ENCODE measurements around the gene CCDC33. TPM values are rescaled to one million over a fixed set of nuclear protein-coding genes. Genes with fewer than 3 reads are reported as not detected.

The CCDC33 gene
- polyA plus RNA-seq, 1 of the 3 experiments (the other 2 are of a cell fraction), result 4.0 TPM

GRCh38 chr15:74316141-74316540, 80.0 kb downstream of the CCDC33 start (continued):
- TF ChIP-seq REST (IDR thresholded peaks at IDR 0.05; ENCODE audit: low read depth, low read length) (no peak), TAF1 (IDR thresholded peaks at IDR 0.05; ENCODE audit: borderline replicate concordance, low read depth, low read length) (no peak), USF1 (IDR thresholded peaks at IDR 0.05; ENCODE audit: borderline replicate concordance, low read depth) (no peak), USF2 (IDR thresholded peaks at IDR 0.05; ENCODE audit: borderline replicate concordance, low read depth, low read length) (no peak), POLR2AphosphoS5 (IDR thresholded peaks at IDR 0.05; ENCODE audit: low read depth, low read length) (no peak), SMC3 (IDR thresholded peaks at IDR 0.05; ENCODE audit: low read depth, low read length) (no peak), FOXM1 (IDR thresholded peaks at IDR 0.05; ENCODE audit: low read depth) (no peak), TEAD4 (IDR thresholded peaks at IDR 0.05; ENCODE audit: borderline replicate concordance, insufficient read depth) (no peak), RAD21 (IDR thresholded peaks at IDR 0.05; ENCODE audit: low read length) (no peak)

- Histone ChIP-seq H2AFZ (ENCODE audit: low read depth) (peak overlapping the region; percentile 20; the same call in 1 of the 2 replicates), H3F3A (replicated peaks; ENCODE audit: insufficient read depth) (no peaks in the 10 kb centered on the region), H3K27ac (ENCODE audit: low read depth in 2 of 2, low read length in 1 of 2) (peak overlapping the region; percentile 39 to 80), H3K4me2 (peak overlapping the region; percentile 74; the same call in 1 of the 2 replicates), H4K20me1 (ENCODE audit: insufficient read depth) (no peaks in the 10 kb centered on the region), H3K9me3 (no peaks in the 10 kb centered on the region), H3K79me2 (ENCODE audit: insufficient read depth) (no peaks in the 10 kb centered on the region), H3K4me3 (ENCODE audit: low read depth in 2 of 2, low read length in 1 of 2) (no peak overlapping the region), H3K9me2 (no peaks in the 10 kb centered on the region), H3K4me1 (ENCODE audit: control insufficient read depth in 1 of 2, insufficient read depth in 2 of 2, low read depth in 1 of 2, low read length in 1 of 2) (peaks cover 13 to 52% of the 10 kb centered on the region in 2 experiments; a peak in 3 of 4 replicates), H3K9ac (peak overlapping the region; percentile 52; the same call in 1 of the 2 replicates), H3K36me3 (replicated peaks in 1 of 2; ENCODE audit: control insufficient read depth in 1 of 2, insufficient read depth in 2 of 2, low read length in 1 of 2) (no peaks in the 10 kb centered on the region), H3K27me3 (ENCODE audit: insufficient read depth) (no peaks in the 10 kb centered on the region)
- ChIA-PET CTCF (interaction anchor here (0.9 to 18.6 kb wide), 4 partner anchors 7 to 345 kb away, joined by 3 to 339 read pairs (median 135); no protein-coding TSS in a partner anchor), POLR2A (no interaction called here)
- WGBS (ENCODE audit: low lambda C conversion rate), result 30% methylated on average over 7 of the region's 8 CpGs
- peak in 1 of 2 experiments; percentile 31; a peak in 1 of 4 replicates for TF ChIP-seq EP300 (IDR thresholded peaks at IDR 0.05; ENCODE audit: borderline replicate concordance in 1 of 2, low read depth in 1 of 2, low read length in 1 of 2)
- no peak for TF ChIP-seq EZH2phosphoT487 (IDR thresholded peaks at IDR 0.05; ENCODE audit: borderline replicate concordance, low read depth)
- peak; percentile 69; the same call in 1 of the 2 replicates for TF ChIP-seq TCF12 (IDR thresholded peaks at IDR 0.05)
- TF ChIP-seq NFIC (IDR thresholded peaks at IDR 0.05; ENCODE audit: borderline replicate concordance), result 0 out of 2 replicates have a peak, but pooled peaks have one; percentile 41
- DNase-seq, result peak; percentile 42
Measured at GRCh38 chr15:74317820-74318375, 81.8 kb downstream of the CCDC33 start.
